Karpas-422 (cell line): ENCODE results near the gene DPYD. TPM values are rescaled to one million over a fixed set of nuclear protein-coding genes. Genes with fewer than 3 reads are reported as not detected.

Experiments
- DNase-seq: peaks from one replicate; pipeline ENCODE4 v3.0.0-alpha.2; 2015
- H2AFZ ChIP-seq: fragments of 200-600 bp; sonication (generic); 2 replicates; pipeline ENCODE4 v1.6.1; 2014; ENCODE audit warnings: antibody characterized with exemption, low read length, mixed read lengths
- H3K27ac ChIP-seq: fragments of 200-600 bp; sonication (generic); 2 replicates; pipeline ENCODE4 v1.5.1; 2014; ENCODE audit warnings: mild to moderate bottlenecking, low read length, moderate library complexity
- H3K27me3 ChIP-seq: fragments of 200-600 bp; sonication (generic); 2 replicates; pipeline ENCODE4 v1.6.1; 2014; ENCODE audit warnings: low read length, mixed read lengths
- H3K36me3 ChIP-seq: fragments of 200-600 bp; sonication (generic); 2 replicates; pipeline ENCODE4 v1.6.1; 2014; ENCODE audit warnings: low read length, mixed read lengths; ENCODE audit not compliant: insufficient read depth
- H3K4me1 ChIP-seq: fragments of 200-600 bp; sonication (generic); 2 replicates; pipeline ENCODE4 v1.6.1; 2014; ENCODE audit warnings: mild to moderate bottlenecking, low read length, mixed read lengths
- H3K4me2 ChIP-seq: fragments of 200-600 bp; sonication (generic); 2 replicates; pipeline ENCODE4 v1.6.1; 2014; ENCODE audit warnings: low read length, low read depth, mild to moderate bottlenecking; ENCODE audit not compliant: poor library complexity, severe bottlenecking
- H3K4me3 ChIP-seq: fragments of 200-600 bp; sonication (generic); 2 replicates; pipeline ENCODE4 v1.5.1; 2014; ENCODE audit warnings: mild to moderate bottlenecking, antibody characterized with exemption, low read length, mixed read lengths
- H3K79me2 ChIP-seq: fragments of 200-600 bp; sonication (generic); 2 replicates; pipeline ENCODE4 v1.6.1; 2014; ENCODE audit warnings: mild to moderate bottlenecking, low read length, mixed read lengths
- H3K9ac ChIP-seq: fragments of 200-600 bp; sonication (generic); 2 replicates; pipeline ENCODE4 v1.6.0; 2014; ENCODE audit warnings: low read length
- H3K9me2 ChIP-seq: fragments of 200-600 bp; sonication (generic), shearing (Covaris generic); replicated peaks from 2 replicates; pipeline ENCODE4 v1.6.0; 2014; ENCODE audit warnings: mild to moderate bottlenecking, low read length, moderate library complexity; ENCODE audit not compliant: insufficient read depth
- H3K9me3 ChIP-seq: fragments of 300-700, 200-600 bp; sonication (generic); 2 replicates; pipeline ENCODE4 v1.6.1; 2014; ENCODE audit warnings: low read length, mixed read lengths
- H4K20me1 ChIP-seq: fragments of 200-600 bp; sonication (generic); 2 replicates; pipeline ENCODE4 v1.6.1; 2014; ENCODE audit warnings: mild to moderate bottlenecking, antibody characterized with exemption, low read length, low read depth; ENCODE audit not compliant: insufficient read depth
- total RNA-seq: library from RNA; depleted of rRNA; stranded (reverse); fragments of >200 nt; shearing (Covaris generic); gene quantifications from 2 replicates; pipeline ENCODE4 v1.2.3, GENCODE V29; 2014; ENCODE audit warnings: low replicate concordance

DPYD gene
- total RNA-seq, 1 experiment from 2014 or later = 59.4 TPM

DNA sequence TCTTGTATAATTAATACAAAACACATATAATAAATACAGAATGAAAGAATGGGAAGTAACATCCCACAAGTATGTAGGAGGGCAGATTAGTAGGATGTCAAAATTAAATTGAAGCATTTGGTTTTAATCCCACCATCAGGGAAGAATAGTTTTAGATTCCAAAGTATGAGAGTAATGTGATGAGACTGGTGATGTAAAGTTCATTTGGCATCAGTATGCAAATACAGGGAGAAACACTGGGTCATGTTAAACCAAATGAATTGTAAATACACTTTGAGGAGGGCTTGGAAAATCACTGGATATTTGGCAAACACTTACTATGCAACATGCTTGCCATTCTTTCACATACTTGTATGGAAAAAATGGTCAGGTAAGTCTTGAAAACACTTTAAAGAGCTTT is 358.8 kb downstream of the DPYD start:
- Histone ChIP-seq H3K27ac (no peak overlapping the region), H3K9ac (no peak overlapping the region), H2AFZ (no peak overlapping the region), H3K27me3 (no peaks in the 10 kb centered on the region), H3K9me3 (no peaks in the 10 kb centered on the region), H3K79me2 (no peaks in the 10 kb centered on the region), H3K4me2 (no peak overlapping the region), H4K20me1 (no peaks in the 10 kb centered on the region), H3K4me3 (no peak overlapping the region), H3K4me1 (peaks cover 8% of the 10 kb centered on the region; the same call in 1 of the 2 replicates), H3K9me2 (no peaks in the 10 kb centered on the region), H3K36me3 (0 out of 2 replicates have a peak, but pooled peaks cover 4% of the 10 kb centered on the region)
- no peak for DNase-seq

DNA sequence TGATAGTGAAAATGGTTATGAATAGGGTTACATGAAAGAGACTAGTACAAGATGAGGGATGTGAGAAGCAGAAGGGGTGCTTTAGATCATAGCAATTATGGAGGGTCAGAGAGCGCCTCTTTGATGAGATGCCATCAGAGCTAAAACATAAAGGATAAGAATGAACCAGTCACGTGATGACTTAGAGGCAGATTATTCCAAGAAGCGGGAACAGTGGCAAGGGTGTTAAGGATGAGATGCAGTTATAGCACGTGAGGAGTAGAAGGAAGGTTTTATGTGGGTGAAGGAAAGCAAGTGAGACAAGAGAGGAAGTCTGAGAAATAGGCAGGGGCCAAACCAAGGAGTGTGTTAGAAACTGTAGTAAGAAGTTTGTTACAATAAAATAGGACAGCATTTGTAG is 360.1 kb downstream of the DPYD start:
- Histone ChIP-seq H3K4me2 (no peak overlapping the region), H3K27ac (no peak overlapping the region), H4K20me1 (no peaks in the 10 kb centered on the region), H3K9me3 (no peaks in the 10 kb centered on the region), H3K27me3 (no peaks in the 10 kb centered on the region), H2AFZ (no peak overlapping the region), H3K9me2 (no peaks in the 10 kb centered on the region), H3K36me3 (0 out of 2 replicates have a peak, but pooled peaks cover 4% of the 10 kb centered on the region), H3K79me2 (no peaks in the 10 kb centered on the region), H3K9ac (no peak overlapping the region), H3K4me1 (peaks cover 7% of the 10 kb centered on the region), H3K4me3 (no peak overlapping the region)
- DNase-seq = no peak

DNA sequence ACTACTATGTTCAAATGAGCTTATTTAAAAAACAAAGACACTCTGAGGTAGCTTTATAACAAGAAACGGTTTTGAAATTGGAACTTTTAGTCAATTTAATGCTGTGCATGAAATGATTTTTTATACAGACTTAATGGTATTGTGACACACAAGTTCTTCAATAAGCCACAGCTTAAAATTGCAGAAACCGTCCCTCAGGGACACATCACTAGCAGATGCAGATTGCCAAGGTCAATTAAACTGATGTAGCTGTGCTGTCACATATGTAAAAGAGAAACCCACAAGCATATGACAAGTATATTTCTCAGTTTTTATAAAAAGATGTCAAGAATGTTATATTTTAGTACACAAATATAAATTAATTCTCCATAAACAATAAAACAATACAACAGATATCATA is 366.9 kb downstream of the DPYD start:
- no peaks in the 10 kb centered on the region for H3K27me3 ChIP-seq
- H3K9ac ChIP-seq = no peak overlapping the region
- no peak overlapping the region for H3K4me3 ChIP-seq
- 0 out of 2 replicates have a peak, but pooled peaks cover 4% of the 10 kb centered on the region for H3K36me3 ChIP-seq
- H3K4me2 ChIP-seq = peak overlapping the region; percentile 31
- no peaks in the 10 kb centered on the region for H3K9me2 ChIP-seq
- H3K9me3 ChIP-seq = no peaks in the 10 kb centered on the region
- no peaks in the 10 kb centered on the region for H4K20me1 ChIP-seq
- DNase-seq = peak; percentile 77
- no peaks in the 10 kb centered on the region for H3K79me2 ChIP-seq
- peaks cover 29% of the 10 kb centered on the region for H3K4me1 ChIP-seq
- H2AFZ ChIP-seq = no peak overlapping the region
- H3K27ac ChIP-seq = peak overlapping the region; percentile 61

DNA sequence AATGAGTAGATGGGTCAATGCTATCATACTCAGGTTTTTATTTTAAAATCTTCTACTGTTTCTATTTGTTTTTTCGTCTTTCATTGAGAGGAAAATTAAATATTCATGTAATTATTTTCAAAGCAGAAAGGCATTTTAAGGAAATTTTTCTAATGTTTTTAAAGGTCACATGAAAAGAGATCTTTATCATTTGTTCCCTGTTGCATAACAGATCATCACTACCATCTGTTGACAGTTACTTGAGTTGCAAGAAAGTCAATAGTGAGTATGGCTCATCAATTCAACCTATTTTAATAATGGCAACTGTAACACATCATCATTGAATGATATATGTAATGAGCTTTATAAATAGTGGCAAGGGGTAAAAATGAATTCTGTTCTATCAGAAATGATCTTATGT is 369.7 kb downstream of the DPYD start:
- no peaks in the 10 kb centered on the region for H4K20me1 ChIP-seq
- DNase-seq = no peak
- H2AFZ ChIP-seq = no peak overlapping the region
- H3K4me1 ChIP-seq = peaks cover 29% of the 10 kb centered on the region
- H3K27ac ChIP-seq = no peak overlapping the region
- H3K27me3 ChIP-seq = no peaks in the 10 kb centered on the region
- H3K9me2 ChIP-seq = no peaks in the 10 kb centered on the region
- H3K9ac ChIP-seq = no peak overlapping the region
- H3K36me3 ChIP-seq = no peaks in the 10 kb centered on the region
- H3K79me2 ChIP-seq = no peaks in the 10 kb centered on the region
- no peak overlapping the region for H3K4me2 ChIP-seq
- no peak overlapping the region for H3K4me3 ChIP-seq
- H3K9me3 ChIP-seq = no peaks in the 10 kb centered on the region

DNA sequence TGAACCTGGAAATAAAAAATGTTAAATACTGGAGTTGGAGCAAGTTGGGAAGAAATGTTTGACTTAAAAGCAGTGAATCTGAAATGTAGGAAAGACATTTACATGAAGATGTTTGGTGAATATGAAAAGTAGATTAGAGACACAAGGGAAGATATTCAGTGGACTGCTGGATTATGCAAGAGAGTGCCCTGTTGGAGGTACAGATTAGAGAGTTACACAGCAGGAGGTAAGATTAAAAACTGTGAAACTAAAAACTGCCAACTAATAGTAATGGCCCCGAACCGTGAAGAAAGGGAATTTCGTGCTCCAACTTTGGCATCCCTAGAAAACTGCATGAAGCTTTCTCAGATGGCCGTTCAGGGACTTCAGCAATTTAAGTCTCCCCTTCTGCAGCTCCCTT is 375.4 kb downstream of the DPYD start:
- Histone ChIP-seq H3K4me1 (no peaks in the 10 kb centered on the region), H3K4me2 (no peak overlapping the region), H4K20me1 (no peaks in the 10 kb centered on the region), H3K9ac (no peak overlapping the region), H3K36me3 (no peaks in the 10 kb centered on the region), H2AFZ (no peak overlapping the region), H3K27ac (no peak overlapping the region), H3K9me2 (no peaks in the 10 kb centered on the region; the same call in 1 of the 2 replicates), H3K9me3 (no peaks in the 10 kb centered on the region), H3K27me3 (no peaks in the 10 kb centered on the region), H3K79me2 (no peaks in the 10 kb centered on the region), H3K4me3 (no peak overlapping the region)
- no peak for DNase-seq

DNA sequence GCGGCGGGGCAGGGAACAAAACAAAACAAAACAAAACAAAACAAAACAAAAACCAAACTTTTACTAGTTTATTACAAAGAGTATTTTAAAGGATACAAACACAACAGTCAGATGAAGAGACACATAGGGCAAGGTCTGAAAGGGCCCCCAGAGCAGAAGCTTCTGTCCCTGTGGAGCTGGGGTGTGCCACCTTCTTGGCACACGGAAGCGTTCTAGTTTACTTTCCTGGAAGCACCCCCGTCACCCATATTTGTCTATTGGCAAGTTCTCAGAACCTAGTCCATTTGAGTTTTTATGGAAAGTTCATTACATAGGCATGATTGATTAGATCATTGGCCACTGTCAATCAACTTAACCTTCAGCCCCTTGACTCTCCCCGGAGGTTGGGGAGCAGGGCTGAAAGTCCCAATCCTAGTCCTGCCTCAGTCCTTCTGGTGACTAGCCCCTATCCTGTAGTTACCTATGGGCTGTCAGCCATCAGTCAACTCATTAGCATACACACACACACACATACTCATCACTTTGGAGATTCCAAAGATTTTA is 380.4 kb downstream of the DPYD start:
- H3K9me3 ChIP-seq = no peaks in the 10 kb centered on the region
- no peak overlapping the region for H3K4me3 ChIP-seq
- H3K36me3 ChIP-seq = no peaks in the 10 kb centered on the region
- H3K4me2 ChIP-seq = no peak overlapping the region
- DNase-seq = no peak
- no peak overlapping the region for H3K9ac ChIP-seq
- H2AFZ ChIP-seq = no peak overlapping the region
- no peak overlapping the region for H3K27ac ChIP-seq
- H3K9me2 ChIP-seq = no peaks in the 10 kb centered on the region; the same call in 1 of the 2 replicates
- no peaks in the 10 kb centered on the region for H4K20me1 ChIP-seq
- H3K79me2 ChIP-seq = no peaks in the 10 kb centered on the region
- no peaks in the 10 kb centered on the region for H3K4me1 ChIP-seq
- no peaks in the 10 kb centered on the region for H3K27me3 ChIP-seq

DNA sequence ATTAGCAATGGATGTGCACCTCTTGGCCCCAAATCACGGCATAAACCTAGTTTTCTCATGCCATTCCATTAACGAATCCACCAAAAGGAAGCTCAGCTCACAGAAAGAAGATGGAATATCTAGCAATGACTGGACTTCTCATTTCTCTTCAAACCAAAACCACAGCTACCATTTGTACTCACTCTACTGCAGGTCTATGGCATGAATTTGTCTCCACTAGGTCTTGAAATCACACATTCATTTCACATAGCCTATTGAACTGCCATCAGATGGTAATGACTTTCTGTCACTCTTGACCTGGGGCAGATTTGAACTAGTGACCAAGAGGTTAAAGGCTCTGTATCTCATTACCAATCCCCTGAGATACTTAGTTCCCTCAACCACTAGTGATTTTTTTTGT is 382.7 kb downstream of the DPYD start:
- no peaks in the 10 kb centered on the region for H3K4me1 ChIP-seq
- H2AFZ ChIP-seq = no peak overlapping the region
- no peaks in the 10 kb centered on the region for H3K79me2 ChIP-seq
- no peak for DNase-seq
- H3K9me2 ChIP-seq = no peaks in the 10 kb centered on the region; the same call in 1 of the 2 replicates
- no peaks in the 10 kb centered on the region for H3K27me3 ChIP-seq
- no peaks in the 10 kb centered on the region for H4K20me1 ChIP-seq
- no peaks in the 10 kb centered on the region for H3K9me3 ChIP-seq
- H3K4me2 ChIP-seq = no peak overlapping the region
- no peaks in the 10 kb centered on the region for H3K36me3 ChIP-seq
- H3K27ac ChIP-seq = no peak overlapping the region
- no peak overlapping the region for H3K4me3 ChIP-seq
- H3K9ac ChIP-seq = no peak overlapping the region

DNA sequence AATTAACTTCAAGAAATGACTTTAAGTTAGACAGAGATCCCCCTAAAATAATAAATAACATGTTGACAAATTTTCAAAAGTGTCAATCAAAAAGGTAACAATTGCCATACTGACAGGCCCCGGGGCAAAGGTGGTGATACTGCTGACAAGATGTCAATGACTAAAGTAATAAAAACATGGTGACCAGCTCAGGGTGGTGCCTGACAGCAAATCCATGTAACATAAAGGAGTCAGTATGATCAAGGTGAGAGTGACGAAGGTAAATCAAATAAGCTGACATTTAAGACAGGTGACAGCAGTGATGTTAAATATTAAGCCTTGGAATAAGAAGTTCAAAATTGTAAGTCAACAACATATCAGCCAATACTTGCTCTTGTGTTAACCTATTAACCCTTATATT is 387.5 kb downstream of the DPYD start:
- no peaks in the 10 kb centered on the region for H3K9me2 ChIP-seq
- H3K9ac ChIP-seq = no peak overlapping the region
- no peaks in the 10 kb centered on the region for H4K20me1 ChIP-seq
- H3K9me3 ChIP-seq = no peaks in the 10 kb centered on the region
- no peak overlapping the region for H2AFZ ChIP-seq
- no peaks in the 10 kb centered on the region for H3K27me3 ChIP-seq
- no peak overlapping the region for H3K27ac ChIP-seq
- H3K4me3 ChIP-seq = no peak overlapping the region
- H3K4me2 ChIP-seq = no peak overlapping the region
- no peak for DNase-seq
- H3K79me2 ChIP-seq = no peaks in the 10 kb centered on the region
- no peaks in the 10 kb centered on the region for H3K36me3 ChIP-seq
- no peaks in the 10 kb centered on the region for H3K4me1 ChIP-seq
